ENCODE data around the gene NUP188. TPM values are rescaled to one million over a fixed set of nuclear protein-coding genes. Genes with fewer than 3 reads are reported as not detected.

NUP188 gene
- polyA plus RNA-seq, 1 donor (not counting 4 experiments of a cell fraction or from before 2014, with no cell fraction given), result 31.1 TPM

GRCh38 chr9:129010267-129010975, 62.9 kb downstream of the NUP188 start:
- Histone ChIP-seq H2AFZ (ENCODE audit: control insufficient read depth, low read length) (no peak overlapping the region), H3K27me3 (ENCODE audit: control insufficient read depth, extremely low read depth, insufficient read depth, low read length) (no peaks in the 10 kb centered on the region), H3K9ac (ENCODE audit: control insufficient read depth, extremely low read depth, insufficient read depth, low read length) (no peak overlapping the region), H3K4me3 (ENCODE audit: control insufficient read depth in 2 of 3, extremely low read depth in 1 of 3, insufficient read depth in 2 of 3, low read depth in 1 of 3, low read length in 3 of 3) (no peak overlapping the region), H3K9me1 (ENCODE audit: control insufficient read depth, extremely low read depth, insufficient read depth, low read length) (no peaks in the 10 kb centered on the region), H3K79me2 (ENCODE audit: control insufficient read depth, insufficient read depth, low read length) (no peaks in the 10 kb centered on the region), H3K36me3 (ENCODE audit: control insufficient read depth in 2 of 2, extremely low read depth in 1 of 2, insufficient read depth in 2 of 2, low read length in 2 of 2) (peaks cover 35 to 36% of the 10 kb centered on the region in 2 experiments), H3K9me3 (ENCODE audit: control insufficient read depth, low read depth, low read length) (no peaks in the 10 kb centered on the region), H3K27ac (ENCODE audit: control insufficient read depth, insufficient read depth, low read length) (no peak overlapping the region), H3K4me2 (ENCODE audit: control insufficient read depth, extremely low read depth, insufficient read depth, low read depth, low read length) (no peak overlapping the region), H4K20me1 (ENCODE audit: control insufficient read depth, extremely low read depth, insufficient read depth, low read length) (peaks cover 3% of the 10 kb centered on the region), H3K4me1 (ENCODE audit: control insufficient read depth, extremely low read depth, insufficient read depth, low read length) (peaks cover 5% of the 10 kb centered on the region)
- TF ChIP-seq, protein P1, sequence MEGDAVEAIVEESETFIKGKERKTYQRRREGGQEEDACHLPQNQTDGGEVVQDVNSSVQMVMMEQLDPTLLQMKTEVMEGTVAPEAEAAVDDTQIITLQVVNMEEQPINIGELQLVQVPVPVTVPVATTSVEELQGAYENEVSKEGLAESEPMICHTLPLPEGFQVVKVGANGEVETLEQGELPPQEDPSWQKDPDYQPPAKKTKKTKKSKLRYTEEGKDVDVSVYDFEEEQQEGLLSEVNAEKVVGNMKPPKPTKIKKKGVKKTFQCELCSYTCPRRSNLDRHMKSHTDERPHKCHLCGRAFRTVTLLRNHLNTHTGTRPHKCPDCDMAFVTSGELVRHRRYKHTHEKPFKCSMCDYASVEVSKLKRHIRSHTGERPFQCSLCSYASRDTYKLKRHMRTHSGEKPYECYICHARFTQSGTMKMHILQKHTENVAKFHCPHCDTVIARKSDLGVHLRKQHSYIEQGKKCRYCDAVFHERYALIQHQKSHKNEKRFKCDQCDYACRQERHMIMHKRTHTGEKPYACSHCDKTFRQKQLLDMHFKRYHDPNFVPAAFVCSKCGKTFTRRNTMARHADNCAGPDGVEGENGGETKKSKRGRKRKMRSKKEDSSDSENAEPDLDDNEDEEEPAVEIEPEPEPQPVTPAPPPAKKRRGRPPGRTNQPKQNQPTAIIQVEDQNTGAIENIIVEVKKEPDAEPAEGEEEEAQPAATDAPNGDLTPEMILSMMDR (optimal IDR thresholded peaks at IDR 0.05 in 1 of 3, IDR thresholded peaks at IDR 0.05 in 1 of 3, conservative IDR thresholded peaks at IDR 0.05 in 1 of 3; ENCODE audit: extremely low read depth in 1 of 3, insufficient read depth in 2 of 3, low read length in 3 of 3), result no peak
- no peak for TF ChIP-seq EZH2 (IDR thresholded peaks at IDR 0.05; ENCODE audit: low read length)
- dilution Hi-C loops (cut with MboI; ENCODE audit: extremely low pct_ligation_motif_present, low sequenced_read_pairs), result no loop called here
- FAIRE-seq (no peak), DNase-seq (ENCODE audit: low read depth, low spot score) (no peak)

DNA sequence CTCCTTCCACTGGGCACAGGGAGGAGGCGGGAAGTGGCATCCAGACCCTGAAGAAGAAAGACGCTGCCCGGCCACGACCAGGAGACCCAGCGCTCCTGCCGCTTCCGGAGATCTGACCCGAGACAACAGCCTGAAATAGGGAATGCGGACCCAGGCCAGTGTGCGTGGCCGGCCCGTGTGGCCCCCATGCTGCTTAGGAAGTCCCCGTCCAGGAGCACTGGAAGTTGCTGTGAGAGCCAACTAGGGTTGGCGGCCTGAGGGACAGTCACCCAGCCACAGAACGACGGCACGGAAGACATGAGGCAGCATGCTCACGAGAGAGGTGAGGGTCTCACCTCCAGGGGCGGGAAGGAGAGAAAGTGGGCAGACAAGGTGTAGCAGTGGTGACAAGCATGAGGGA, 63.7 kb downstream of the NUP188 start:
- H2AFZ ChIP-seq (ENCODE audit: control insufficient read depth, low read length), result no peak overlapping the region
- no peaks in the 10 kb centered on the region for H3K9me3 ChIP-seq (ENCODE audit: control insufficient read depth, low read depth, low read length)
- no peaks in the 10 kb centered on the region for H3K79me2 ChIP-seq (ENCODE audit: control insufficient read depth, insufficient read depth, low read length)
- peaks cover 30% of the 10 kb centered on the region in 2 experiments for H3K36me3 ChIP-seq (ENCODE audit: control insufficient read depth in 2 of 2, extremely low read depth in 1 of 2, insufficient read depth in 2 of 2, low read length in 2 of 2)
- DNase-seq (ENCODE audit: low read depth, low spot score), result no peak
- TF ChIP-seq, protein P1 (optimal IDR thresholded peaks at IDR 0.05 in 1 of 3, IDR thresholded peaks at IDR 0.05 in 1 of 3, conservative IDR thresholded peaks at IDR 0.05 in 1 of 3; ENCODE audit: extremely low read depth in 1 of 3, insufficient read depth in 2 of 3, low read length in 3 of 3), result no peak
- TF ChIP-seq EZH2 (IDR thresholded peaks at IDR 0.05; ENCODE audit: low read length), result no peak
- H3K27me3 ChIP-seq (ENCODE audit: control insufficient read depth, extremely low read depth, insufficient read depth, low read length), result no peaks in the 10 kb centered on the region
- dilution Hi-C loops (cut with MboI; ENCODE audit: extremely low pct_ligation_motif_present, low sequenced_read_pairs), result no loop called here
- H3K4me2 ChIP-seq (ENCODE audit: control insufficient read depth, extremely low read depth, insufficient read depth, low read depth, low read length), result no peak overlapping the region
- H4K20me1 ChIP-seq (ENCODE audit: control insufficient read depth, extremely low read depth, insufficient read depth, low read length), result peaks cover 3% of the 10 kb centered on the region
- H3K9ac ChIP-seq (ENCODE audit: control insufficient read depth, extremely low read depth, insufficient read depth, low read length), result no peak overlapping the region
- H3K4me3 ChIP-seq (ENCODE audit: control insufficient read depth in 2 of 3, extremely low read depth in 1 of 3, insufficient read depth in 2 of 3, low read depth in 1 of 3, low read length in 3 of 3), result no peak overlapping the region
- H3K4me1 ChIP-seq (ENCODE audit: control insufficient read depth, extremely low read depth, insufficient read depth, low read length), result peaks cover 5% of the 10 kb centered on the region
- H3K27ac ChIP-seq (ENCODE audit: control insufficient read depth, insufficient read depth, low read length), result no peak overlapping the region
- FAIRE-seq, result no peak
- no peaks in the 10 kb centered on the region for H3K9me1 ChIP-seq (ENCODE audit: control insufficient read depth, extremely low read depth, insufficient read depth, low read length)
